IMR-90 (cell line): ENCODE measurements around the gene CWC27. TPM values are rescaled to one million over a fixed set of nuclear protein-coding genes. Genes with fewer than 3 reads are reported as not detected.
A peak's percentile ranks its signal among the peaks of the same experiment; 100 is the strongest.

Experiments
- ATAC-seq: fragments of 200-7000 bp; cut with Tn5 transposase; 2 replicates; pipeline ENCODE4 v1.9.1; 2020; ENCODE audit warnings: low read depth, mild to moderate bottlenecking, moderate library complexity
- BruUV-seq: library from RNA; stranded (reverse); fragments of 400-500 nt; replicated peaks from 2 replicates; lab custom pipeline; 2021; lab: Mats Ljungman, UMichigan
- CTCF ChIA-PET: fragments of 300-600 bp; formaldehyde crosslinking; extraction: SDS; loops from one replicate; lab custom pipeline; 2021; ENCODE audit warnings: antibody characterized with exemption; lab: Yijun Ruan, JAX
- POLR2A ChIA-PET: fragments of 300-600 bp; sonication (Branson Sonifier 250); formaldehyde crosslinking; loops from one replicate; lab custom pipeline; 2022; ENCODE audit warnings: antibody characterized with exemption; ENCODE audit not compliant: unreplicated experiment; lab: Charles Lee
- DNase-seq: peaks from one replicate; pipeline ENCODE4 v3.0.0; 2013
- H2AFZ ChIP-seq: replicated peaks from 2 replicates; pipeline ENCODE3; 2013; ENCODE audit warnings: low read length, mild to moderate bottlenecking; ENCODE audit not compliant: poor library complexity
- H2AK5ac ChIP-seq: 2 replicates; pipeline ENCODE4 v1.6.1; 2013; ENCODE audit warnings: low read depth, low read length, inconsistent platforms
- H2AK9ac ChIP-seq: replicated peaks from 2 replicates; pipeline ENCODE3; 2013; ENCODE audit warnings: mild to moderate bottlenecking, low read depth, low read length, moderate library complexity; ENCODE audit not compliant: poor library complexity
- H2BK120ac ChIP-seq: 2 replicates; pipeline ENCODE4 v1.6.1; 2013; ENCODE audit warnings: low read depth, low read length, inconsistent platforms
- H2BK15ac ChIP-seq: 3 replicates; pipeline ENCODE4 v1.6.1; 2013; ENCODE audit warnings: low read depth, low read length, inconsistent platforms
- H2BK20ac ChIP-seq: 2 replicates; pipeline ENCODE4 v1.6.1; 2013; ENCODE audit warnings: low read depth, mild to moderate bottlenecking, inconsistent platforms, low read length, moderate library complexity
- H2BK5ac ChIP-seq: 2 replicates; pipeline ENCODE4 v1.6.1; 2013; ENCODE audit warnings: mild to moderate bottlenecking, low read depth, low read length, inconsistent platforms; ENCODE audit not compliant: poor library complexity, severe bottlenecking
- H3K14ac ChIP-seq: replicated peaks from 2 replicates; pipeline ENCODE4 v1.6.1; 2013; ENCODE audit warnings: low read depth, low read length, inconsistent platforms
- H3K18ac ChIP-seq: 2 replicates; pipeline ENCODE4 v1.6.1; 2013; ENCODE audit warnings: low read depth, low read length, control low read depth
- H3K23ac ChIP-seq: 2 replicates; pipeline ENCODE4 v1.6.1; 2013; ENCODE audit warnings: low read depth, low read length, inconsistent platforms
- H3K27ac ChIP-seq: 2 replicates; pipeline ENCODE4 v1.5.1; 2013; ENCODE audit warnings: mild to moderate bottlenecking, control low read depth, low read length; ENCODE audit not compliant: insufficient read depth
- H3K27me3 ChIP-seq: 2 replicates; pipeline ENCODE4 v1.6.1; 2013; ENCODE audit warnings: low read length; ENCODE audit not compliant: control insufficient read depth, insufficient read depth
- H3K36me3 ChIP-seq: 2 replicates; pipeline ENCODE4 v1.6.1; 2013; ENCODE audit warnings: low read length, mixed read lengths; ENCODE audit not compliant: control insufficient read depth, insufficient read depth
- H3K4ac ChIP-seq: 2 replicates; pipeline ENCODE4 v1.6.1; 2013; ENCODE audit warnings: low read depth, low read length, inconsistent platforms
- H3K4me1 ChIP-seq: 2 replicates; pipeline ENCODE4 v1.6.1; 2013; ENCODE audit warnings: low read length, mixed read lengths; ENCODE audit not compliant: control insufficient read depth, insufficient read depth
- H3K4me2 ChIP-seq: 2 replicates; pipeline ENCODE4 v1.6.1; 2013; ENCODE audit warnings: low read depth, mild to moderate bottlenecking, control low read depth, low read length, moderate library complexity
- H3K4me3 ChIP-seq: 2 replicates; pipeline ENCODE4 v1.5.1; 2013; ENCODE audit warnings: low read depth, mild to moderate bottlenecking, control low read depth, low read length, moderate library complexity; ENCODE audit not compliant: insufficient read depth
- H3K56ac ChIP-seq: 2 replicates; pipeline ENCODE4 v1.6.1; 2013; ENCODE audit warnings: low read length, inconsistent platforms; ENCODE audit not compliant: insufficient read depth; ENCODE audit errors: extremely low read depth
- H3K79me1 ChIP-seq, 2 experiments: 2 replicates each; pipeline ENCODE4 v1.6.1; 2013; ENCODE audit warnings: low read length in 2 of 2, inconsistent platforms in 1 of 2, low read depth in 1 of 2
- H3K9ac ChIP-seq: 2 replicates; pipeline ENCODE4 v1.6.1; 2013; ENCODE audit warnings: low read depth, low read length, control low read depth
- H3K9me1 ChIP-seq: 2 replicates; pipeline ENCODE4 v1.6.1; 2013; ENCODE audit warnings: low read length, inconsistent platforms; ENCODE audit not compliant: insufficient read depth
- H3K9me3 ChIP-seq: 2 replicates; pipeline ENCODE4 v1.6.1; 2013; ENCODE audit warnings: low read length; ENCODE audit not compliant: control insufficient read depth, insufficient read depth
- H4K20me1 ChIP-seq: 2 replicates; pipeline ENCODE4 v1.6.1; 2013; ENCODE audit warnings: low read length, inconsistent platforms; ENCODE audit not compliant: insufficient read depth
- H4K5ac ChIP-seq: 2 replicates; pipeline ENCODE4 v1.6.1; 2013; ENCODE audit warnings: mild to moderate bottlenecking, low read depth, low read length, control low read depth
- H4K8ac ChIP-seq, 2 experiments: 2 replicates each; pipeline ENCODE4 v1.6.1; 2013; ENCODE audit warnings: low read depth in 2 of 2, low read length in 2 of 2, control low read depth in 1 of 2, inconsistent platforms in 1 of 2
- H4K91ac ChIP-seq: 2 replicates; pipeline ENCODE4 v1.6.1; 2013; ENCODE audit warnings: low read depth, low read length, inconsistent platforms; ENCODE audit not compliant: insufficient read depth
- BHLHE40 ChIP-seq: fragments of 150-350 bp; IDR thresholded peaks from 2 replicates; pipeline ENCODE4 v1.6.1; 2016; ENCODE audit warnings: mild to moderate bottlenecking, low read depth, low read length
- CEBPB ChIP-seq: IDR thresholded peaks from 2 replicates; pipeline ENCODE4 v1.6.1; 2012; ENCODE audit warnings: low read depth, low read length, improper control_type of control experiment
- CHD1 ChIP-seq: IDR thresholded peaks from 2 replicates; pipeline ENCODE4 v1.6.1; 2012; ENCODE audit warnings: low read depth, low read length, improper control_type of control experiment
- CTCF ChIP-seq: conservative IDR thresholded peaks from 2 replicates; pipeline ENCODE4 v1.5.1; 2012; ENCODE audit warnings: mild to moderate bottlenecking, low read depth, low read length, improper control_type of control experiment
- ELK1 ChIP-seq: fragments of 150-350 bp; IDR thresholded peaks from 2 replicates; pipeline ENCODE4 v1.6.1; 2016; ENCODE audit warnings: low read depth, mild to moderate bottlenecking, low read length, moderate library complexity, borderline replicate concordance
- FOS ChIP-seq: fragments of 150-350 bp; IDR thresholded peaks from 2 replicates; pipeline ENCODE4 v1.6.1; 2016; ENCODE audit warnings: low read depth, low read length
- MAFK ChIP-seq: IDR thresholded peaks from 2 replicates; pipeline ENCODE4 v1.6.1; 2012; ENCODE audit warnings: low read depth, low read length, improper control_type of control experiment
- MAZ ChIP-seq: IDR thresholded peaks from 2 replicates; pipeline ENCODE4 v1.6.1; 2012; ENCODE audit warnings: low read depth, mild to moderate bottlenecking, low read length, improper control_type of control experiment, moderate library complexity, borderline replicate concordance
- MXI1 ChIP-seq: IDR thresholded peaks from 2 replicates; pipeline ENCODE4 v1.6.1; 2012; ENCODE audit warnings: low read depth, mild to moderate bottlenecking, low read length, moderate library complexity, borderline replicate concordance
- NFE2L2 ChIP-seq: fragments of 150-350 bp; IDR thresholded peaks from 2 replicates; pipeline ENCODE4 v1.6.1; 2016; ENCODE audit warnings: low read depth, mild to moderate bottlenecking, low read length
- POLR2A ChIP-seq: IDR thresholded peaks from 2 replicates; pipeline ENCODE4 v1.6.1; 2012; ENCODE audit warnings: mild to moderate bottlenecking, low read depth, low read length
- RAD21 ChIP-seq: IDR thresholded peaks from 2 replicates; pipeline ENCODE4 v1.6.1; 2012; ENCODE audit warnings: low read length, improper control_type of control experiment
- RCOR1 ChIP-seq: IDR thresholded peaks from 2 replicates; pipeline ENCODE4 v1.6.1; 2012; ENCODE audit warnings: mild to moderate bottlenecking, low read length, improper control_type of control experiment; ENCODE audit not compliant: insufficient replicate concordance
- RFX5 ChIP-seq: IDR thresholded peaks from 2 replicates; pipeline ENCODE4 v1.8.0; 2012; ENCODE audit warnings: low read depth, mild to moderate bottlenecking, low read length, moderate library complexity
- SMC3 ChIP-seq: fragments of 150-350 bp; IDR thresholded peaks from 2 replicates; pipeline ENCODE4 v1.6.1; 2016; ENCODE audit warnings: low read depth, mild to moderate bottlenecking, antibody characterized with exemption, low read length, moderate library complexity
- WGBS, 2 experiments: methylation state at CpG; one replicate each; pipeline versions ENCODE4 v1.1.5 to v1.1.7; 2013; ENCODE audit warnings: missing lambda C conversion rate in 2 of 2; ENCODE audit not compliant: insufficient read length in 1 of 2; ENCODE audit errors: extremely low coverage in 2 of 2; 5-methylcytosine and 5-hydroxymethylcytosine counted together
- dilution Hi-C: fragments of 300-500 bp; cut with HindIII; formaldehyde crosslinking; loops from one replicate; pipeline ENCODE4 v1.14.3; 2018; ENCODE audit warnings: low sequenced_read_pairs; ENCODE audit not compliant: unreplicated experiment
- in situ Hi-C: fragments of 300-500 bp; cut with MboI; formaldehyde crosslinking; loops from 3 replicates; pipeline ENCODE4 v1.14.3; 2019; ENCODE audit warnings: low sequenced_read_pairs, inconsistent platforms, mixed read lengths
- intact Hi-C: fragments of 100-400 bp; cut with micrococcal nuclease; formaldehyde crosslinking; loops from 2 replicates; pipeline ENCODE4 v1.10.0; 2022
- polyA plus RNA-seq, 3 experiments: library from polyadenylated mRNA; depleted of rRNA; stranded (reverse); fragments of >200 nt; gene quantifications; 2 replicates each; pipeline ENCODE4 v1.2.3, GENCODE V29; 2012; ENCODE audit warnings: low replicate concordance in 1 of 3
- total RNA-seq: library from RNA; depleted of rRNA; stranded (reverse); fragments of >200 nt; gene quantifications from 2 replicates; pipeline ENCODE4 v1.2.3, GENCODE V29; 2012
- TF ChIP-seq, protein P1 (sequence below): fragments of 150-350 bp; IDR thresholded peaks from 2 replicates; pipeline ENCODE4 v1.6.1; 2017; ENCODE audit warnings: mild to moderate bottlenecking, antibody characterized with exemption, low read length, low read depth

CWC27 gene
- total and polyA plus RNA-seq, 2 of the 4 experiments (the other 2 are of a cell fraction) = 13.3 to 17.1 TPM

DNA sequence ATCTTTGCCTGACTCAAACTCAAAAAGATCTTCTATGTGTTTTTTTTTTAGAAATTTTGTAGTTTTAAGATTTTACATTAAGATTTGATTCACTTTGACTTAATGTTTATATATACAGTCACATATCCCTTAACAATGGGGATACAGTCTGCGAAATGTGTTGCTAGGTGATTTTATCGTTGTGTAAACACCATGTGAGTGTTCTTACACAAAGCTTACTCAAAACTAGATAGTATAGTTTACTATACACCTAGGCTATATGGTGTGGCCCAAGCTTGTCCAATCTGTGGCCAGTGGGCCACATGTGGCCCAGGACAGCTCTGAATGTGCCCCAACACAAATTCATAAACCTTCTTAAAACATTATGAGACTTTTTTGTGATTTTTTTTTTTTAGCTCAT, 131.9 kb downstream of the CWC27 start:
- no peak overlapping the region for H3K18ac ChIP-seq
- no peaks in the 10 kb centered on the region for H3K79me1 ChIP-seq
- no peak overlapping the region for H3K9ac ChIP-seq
- H3K4me3 ChIP-seq = no peak overlapping the region
- H4K8ac ChIP-seq = no peak overlapping the region
- no peaks in the 10 kb centered on the region for H3K27me3 ChIP-seq
- H3K14ac ChIP-seq = no peak overlapping the region
- H2BK20ac ChIP-seq = no peak overlapping the region
- no peak overlapping the region for H4K5ac ChIP-seq
- no peak overlapping the region for H3K4me2 ChIP-seq
- ChIA-PET POLR2A (no interaction called here), CTCF (no interaction called here)
- H2AFZ ChIP-seq = no peak overlapping the region
- no peak overlapping the region for H2BK120ac ChIP-seq
- in situ Hi-C loops (no loop called here), dilution Hi-C loops (no loop called here), intact Hi-C loops (no loop called here)
- BruUV-seq = no TSS peak
- no peak overlapping the region for H3K56ac ChIP-seq
- H2AK9ac ChIP-seq = no peak overlapping the region
- no peaks in the 10 kb centered on the region for H3K36me3 ChIP-seq
- H3K4ac ChIP-seq = no peak overlapping the region
- ATAC-seq (no peak), DNase-seq (peak; percentile 12)
- no CpG with 5 or more reads among the region's 2 CpGs for WGBS, 2 experiments
- no peak overlapping the region for H2BK15ac ChIP-seq
- H4K20me1 ChIP-seq = no peaks in the 10 kb centered on the region
- H2BK5ac ChIP-seq = no peak overlapping the region
- H3K9me3 ChIP-seq = no peaks in the 10 kb centered on the region
- no peaks in the 10 kb centered on the region for H3K9me1 ChIP-seq
- H2AK5ac ChIP-seq = no peak overlapping the region
- TF ChIP-seq NFE2L2 = no peak
- TF ChIP-seq MXI1 = no peak
- no peak for TF ChIP-seq RAD21
- TF ChIP-seq, protein P1, sequence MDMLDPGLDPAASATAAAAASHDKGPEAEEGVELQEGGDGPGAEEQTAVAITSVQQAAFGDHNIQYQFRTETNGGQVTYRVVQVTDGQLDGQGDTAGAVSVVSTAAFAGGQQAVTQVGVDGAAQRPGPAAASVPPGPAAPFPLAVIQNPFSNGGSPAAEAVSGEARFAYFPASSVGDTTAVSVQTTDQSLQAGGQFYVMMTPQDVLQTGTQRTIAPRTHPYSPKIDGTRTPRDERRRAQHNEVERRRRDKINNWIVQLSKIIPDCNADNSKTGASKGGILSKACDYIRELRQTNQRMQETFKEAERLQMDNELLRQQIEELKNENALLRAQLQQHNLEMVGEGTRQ = no peak
- TF ChIP-seq MAFK = no peak
- TF ChIP-seq POLR2A = no peak
- TF ChIP-seq RFX5 = no peak
- TF ChIP-seq BHLHE40 = no peak
- no peak for TF ChIP-seq SMC3
- no peak for TF ChIP-seq CHD1
- no peak for TF ChIP-seq CEBPB
- no peak for TF ChIP-seq FOS
- no peak for TF ChIP-seq MAZ
- TF ChIP-seq ELK1 = no peak
- TF ChIP-seq CTCF = no peak
- TF ChIP-seq RCOR1 = no peak
- no peak overlapping the region for H3K27ac ChIP-seq
- no peak overlapping the region for H4K91ac ChIP-seq
- no peak overlapping the region for H3K23ac ChIP-seq
- no peaks in the 10 kb centered on the region for H3K4me1 ChIP-seq
